ENCODE measurements around the gene SLC40A1.

The SLC40A1 gene

DNA sequence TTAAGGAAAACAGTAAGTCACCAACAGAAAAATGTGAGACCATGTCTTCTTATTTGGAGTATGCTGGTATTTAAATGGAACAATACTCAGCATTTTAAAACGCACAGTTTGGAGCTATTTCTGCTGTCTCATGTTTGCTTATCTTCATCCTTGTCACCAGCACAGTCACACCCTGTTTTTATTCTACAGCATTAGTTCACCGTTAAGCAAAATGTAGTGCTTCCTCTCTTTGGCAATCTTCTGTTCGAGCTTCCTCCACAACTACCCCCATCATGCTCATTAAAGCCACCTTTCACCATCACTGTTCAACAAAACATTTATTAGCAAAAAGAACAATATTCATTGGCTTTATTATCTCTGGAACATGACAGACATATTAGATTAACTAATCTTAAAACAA, 64.0 kb downstream of the SLC40A1 start:
- in situ Hi-C loops (cut with MboI; ENCODE audit: low sequenced_read_pairs), result no loop called here
- H3K27me3 ChIP-seq (ENCODE audit: low read depth), result no peaks in the 10 kb centered on the region
- H3K36me3 ChIP-seq (replicated peaks), result no peaks in the 10 kb centered on the region
- no peak overlapping the region for H3K4me3 ChIP-seq
- no peak for DNase-seq (ENCODE audit: low spot score in 2 of 2)
- no peaks in the 10 kb centered on the region for H3K4me1 ChIP-seq
- no peaks in the 10 kb centered on the region for H3K9me3 ChIP-seq

DNA sequence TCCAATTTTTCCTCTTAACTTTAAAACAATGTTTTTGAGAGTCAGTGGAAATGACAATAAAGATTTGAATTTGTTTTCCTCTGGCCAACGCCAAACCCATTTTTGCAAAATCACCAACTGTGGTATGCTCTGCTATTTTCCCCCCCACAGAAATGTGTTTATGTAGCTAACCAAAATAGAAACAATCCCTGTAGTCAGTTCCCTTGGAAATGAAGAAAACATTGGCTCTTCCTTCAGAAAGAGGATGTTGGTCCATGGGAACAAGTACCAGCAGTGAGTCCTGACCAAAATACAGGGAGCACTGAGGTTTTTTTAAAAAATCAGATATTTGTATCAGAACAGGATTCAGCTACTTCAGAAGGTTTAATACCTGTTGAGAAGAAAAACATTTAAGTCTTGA, 65.3 kb downstream of the SLC40A1 start:
- in situ Hi-C loops (cut with MboI; ENCODE audit: low sequenced_read_pairs), result no loop called here
- Histone ChIP-seq H3K4me1 (no peaks in the 10 kb centered on the region), H3K9me3 (no peaks in the 10 kb centered on the region), H3K4me3 (no peak overlapping the region), H3K36me3 (replicated peaks) (no peaks in the 10 kb centered on the region), H3K27me3 (ENCODE audit: low read depth) (no peaks in the 10 kb centered on the region)
- DNase-seq (ENCODE audit: low spot score in 2 of 2), result no peak

- DNase-seq (ENCODE audit: low spot score in 2 of 2), result no peak
- in situ Hi-C loops (cut with MboI; ENCODE audit: low sequenced_read_pairs), result no loop called here
- H3K27me3 ChIP-seq (ENCODE audit: low read depth), result no peaks in the 10 kb centered on the region
- H3K4me3 ChIP-seq, result no peak overlapping the region
- H3K4me1 ChIP-seq, result no peaks in the 10 kb centered on the region
- no peaks in the 10 kb centered on the region for H3K36me3 ChIP-seq (replicated peaks)
- no peaks in the 10 kb centered on the region for H3K9me3 ChIP-seq
Observed at GRCh38 chr2:189514104-189514503, 66.5 kb downstream of the SLC40A1 start.

DNA sequence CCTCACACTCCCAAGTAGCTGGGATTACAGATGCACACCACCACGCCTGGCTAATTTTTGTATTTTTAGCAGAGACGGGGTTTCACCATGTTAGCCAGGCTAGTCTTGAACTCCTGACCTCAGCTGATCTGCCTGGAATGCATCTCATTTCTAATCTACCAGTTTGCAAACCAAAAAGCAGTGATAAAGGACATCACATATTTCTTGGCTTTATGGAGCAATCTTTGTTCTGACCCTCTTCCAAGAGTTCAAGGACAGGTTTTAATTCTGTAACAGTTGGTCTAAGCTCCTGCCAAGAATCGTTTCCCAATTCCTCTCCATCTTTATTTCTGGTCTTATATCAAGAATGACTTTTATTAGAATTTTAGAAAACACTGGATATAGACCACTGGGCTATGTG, 67.7 kb downstream of the SLC40A1 start:
- Histone ChIP-seq H3K27me3 (ENCODE audit: low read depth) (no peaks in the 10 kb centered on the region), H3K36me3 (replicated peaks) (no peaks in the 10 kb centered on the region), H3K4me3 (no peak overlapping the region), H3K9me3 (no peaks in the 10 kb centered on the region), H3K4me1 (no peaks in the 10 kb centered on the region)
- DNase-seq (ENCODE audit: low spot score in 2 of 2), result no peak
- in situ Hi-C loops (cut with MboI; ENCODE audit: low sequenced_read_pairs), result no loop called here

DNA sequence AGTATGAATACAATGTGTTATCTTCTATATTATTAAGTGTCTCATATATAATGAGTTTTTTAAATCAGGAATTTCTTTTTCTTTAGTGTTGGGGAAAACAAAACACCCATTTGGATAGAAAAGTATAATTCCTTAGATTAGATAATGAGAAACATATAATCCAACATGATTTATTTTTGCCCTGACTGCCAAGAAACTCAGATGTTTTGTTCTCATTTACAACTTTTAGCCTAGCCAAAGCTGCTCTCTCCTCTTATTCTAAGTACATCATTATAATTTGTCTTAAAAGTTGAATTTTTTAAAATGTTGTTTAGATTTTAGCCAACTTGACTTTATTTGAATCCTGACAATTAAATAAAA, 68.6 kb downstream of the SLC40A1 start:
- Histone ChIP-seq H3K4me1 (no peaks in the 10 kb centered on the region), H3K27me3 (ENCODE audit: low read depth) (no peaks in the 10 kb centered on the region), H3K9me3 (no peaks in the 10 kb centered on the region), H3K36me3 (replicated peaks) (no peaks in the 10 kb centered on the region), H3K4me3 (no peak overlapping the region)
- in situ Hi-C loops (cut with MboI; ENCODE audit: low sequenced_read_pairs), result no loop called here
- DNase-seq (ENCODE audit: low spot score in 2 of 2), result no peak

- Histone ChIP-seq H3K9me3 (no peaks in the 10 kb centered on the region), H3K27me3 (ENCODE audit: low read depth) (no peaks in the 10 kb centered on the region), H3K4me3 (no peak overlapping the region), H3K36me3 (replicated peaks) (no peaks in the 10 kb centered on the region), H3K4me1 (no peaks in the 10 kb centered on the region)
- DNase-seq (ENCODE audit: low spot score in 2 of 2), result no peak
- in situ Hi-C loops (cut with MboI; ENCODE audit: low sequenced_read_pairs), result no loop called here
Observed at GRCh38 chr2:189511210-189511959, 69.2 kb downstream of the SLC40A1 start.
